NOMO-1 (cell line): ENCODE data around the gene APH1B.
"Not testable (repeated sequence)": the region's sequence is repeated elsewhere in the genome, so short reads cannot be mapped to it uniquely, and the experiment has no call there.

Experiments used
- DNase-seq, 2 experiments: peaks; one replicate each; lab custom pipeline; 2025; ENCODE audit not compliant: unreplicated experiment in 2 of 2; lab: John Stamatoyannopoulos, UW

The APH1B gene

GRCh38 chr15:63294359-63294758, 17.0 kb downstream of the APH1B start:
- DNase-seq, result no peak

- no peak for DNase-seq
Observed at GRCh38 chr15:63295341-63295740, 17.9 kb downstream of the APH1B start.

- no peak for DNase-seq
Observed at GRCh38 chr15:63296195-63296594, 18.8 kb downstream of the APH1B start.

GRCh38 chr15:63299943-63300575, 22.7 kb downstream of the APH1B start:
- DNase-seq, result no peak

GRCh38 chr15:63301088-63301487, 23.7 kb downstream of the APH1B start:
- DNase-seq, result no peak

GRCh38 chr15:63305260-63305659, 27.9 kb downstream of the APH1B start:
- no peak for DNase-seq

- no peak for DNase-seq
Observed at GRCh38 chr15:63306492-63307073, 29.2 kb downstream of the APH1B start.

- no peak for DNase-seq
Observed at GRCh38 chr15:63308491-63308890, 31.1 kb downstream of the APH1B start.

- no peak for DNase-seq
Observed at GRCh38 chr15:63308947-63309346, 31.5 kb downstream of the APH1B start.

- DNase-seq, result no peak
Observed at GRCh38 chr15:63310646-63311045, 33.2 kb downstream of the APH1B start.

GRCh38 chr15:63312286-63312685, 34.9 kb downstream of the APH1B start:
- no peak for DNase-seq

GRCh38 chr15:63313825-63314224, 36.4 kb downstream of the APH1B start:
- no peak for DNase-seq

GRCh38 chr15:63314409-63314808, 37.0 kb downstream of the APH1B start:
- DNase-seq, result no peak

GRCh38 chr15:63318344-63318743, 40.9 kb downstream of the APH1B start:
- DNase-seq, result no peak

GRCh38 chr15:63319065-63319464, 41.7 kb downstream of the APH1B start:
- DNase-seq, result no peak

GRCh38 chr15:63320446-63320845, 43.0 kb downstream of the APH1B start:
- not testable (repeated sequence) for DNase-seq

GRCh38 chr15:63320981-63321380, 43.6 kb downstream of the APH1B start:
- not testable (repeated sequence) for DNase-seq

- DNase-seq, result no peak
Observed at GRCh38 chr15:63321462-63321861, 44.1 kb downstream of the APH1B start.

- no peak for DNase-seq
Observed at GRCh38 chr15:63322541-63322940, 45.1 kb downstream of the APH1B start.

GRCh38 chr15:63323798-63324563, 46.6 kb downstream of the APH1B start:
- no peak for DNase-seq

- DNase-seq, result no peak
Observed at GRCh38 chr15:63324770-63325169, 47.4 kb downstream of the APH1B start.
